PFSK-1 (cell line): ENCODE data around the gene ERBB4.

Experiments
- FOXP2 ChIP-seq: optimal IDR thresholded peaks from 2 replicates; pipeline ENCODE3; 2011; ENCODE audit warnings: borderline replicate concordance, control low read depth, inconsistent platforms; ENCODE audit not compliant: insufficient read depth; ENCODE audit errors: extremely low read length, extremely low read depth
- POLR2AphosphoS5 ChIP-seq: IDR thresholded peaks from 2 replicates; pipeline ENCODE4 v1.6.1; 2012; ENCODE audit warnings: low read depth, mild to moderate bottlenecking, control low read depth, low read length, moderate library complexity
- SIN3A ChIP-seq: IDR thresholded peaks from 2 replicates; pipeline ENCODE4 v1.6.1; 2012; ENCODE audit warnings: mild to moderate bottlenecking, low read length, moderate library complexity, borderline replicate concordance; ENCODE audit not compliant: insufficient read depth
- TAF1 ChIP-seq: IDR thresholded peaks from 2 replicates; pipeline ENCODE4 v1.6.1; 2012; ENCODE audit warnings: low read length, control low read depth, borderline replicate concordance; ENCODE audit not compliant: insufficient read depth
- TF ChIP-seq, protein P1 (sequence below), 2 experiments: IDR thresholded peaks; 2 replicates each; pipeline versions ENCODE4 v1.6.1 to v1.8.0; 2011 to 2012; ENCODE audit warnings: low read depth in 2 of 2, low read length in 2 of 2, control low read depth in 1 of 2, inconsistent platforms in 1 of 2, mild to moderate bottlenecking in 1 of 2, moderate library complexity in 1 of 2; ENCODE audit not compliant: insufficient read depth in 1 of 2

ERBB4 gene

DNA sequence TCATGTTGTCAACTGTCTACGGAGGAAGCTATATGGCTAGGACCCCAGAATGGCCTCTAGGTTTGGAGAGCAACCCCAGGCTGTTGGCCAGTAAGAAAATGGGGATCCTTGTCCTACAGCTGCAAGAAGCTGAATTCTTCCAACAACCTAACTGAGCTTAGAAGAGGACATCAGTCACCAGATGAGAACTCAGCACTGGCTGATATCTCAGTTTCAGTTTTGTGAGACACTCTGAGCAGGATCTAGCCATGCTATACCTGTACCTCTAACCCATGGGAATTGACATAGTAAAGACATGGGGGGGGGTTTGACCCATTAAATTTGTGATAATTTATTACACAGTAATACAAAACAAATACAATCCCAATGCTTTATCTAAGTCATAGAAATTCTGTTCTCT lies 312.5 kb downstream of the ERBB4 start:
- TF ChIP-seq POLR2AphosphoS5 (no peak), FOXP2 (no peak), TAF1 (no peak), SIN3A (no peak)
- TF ChIP-seq, protein P1, sequence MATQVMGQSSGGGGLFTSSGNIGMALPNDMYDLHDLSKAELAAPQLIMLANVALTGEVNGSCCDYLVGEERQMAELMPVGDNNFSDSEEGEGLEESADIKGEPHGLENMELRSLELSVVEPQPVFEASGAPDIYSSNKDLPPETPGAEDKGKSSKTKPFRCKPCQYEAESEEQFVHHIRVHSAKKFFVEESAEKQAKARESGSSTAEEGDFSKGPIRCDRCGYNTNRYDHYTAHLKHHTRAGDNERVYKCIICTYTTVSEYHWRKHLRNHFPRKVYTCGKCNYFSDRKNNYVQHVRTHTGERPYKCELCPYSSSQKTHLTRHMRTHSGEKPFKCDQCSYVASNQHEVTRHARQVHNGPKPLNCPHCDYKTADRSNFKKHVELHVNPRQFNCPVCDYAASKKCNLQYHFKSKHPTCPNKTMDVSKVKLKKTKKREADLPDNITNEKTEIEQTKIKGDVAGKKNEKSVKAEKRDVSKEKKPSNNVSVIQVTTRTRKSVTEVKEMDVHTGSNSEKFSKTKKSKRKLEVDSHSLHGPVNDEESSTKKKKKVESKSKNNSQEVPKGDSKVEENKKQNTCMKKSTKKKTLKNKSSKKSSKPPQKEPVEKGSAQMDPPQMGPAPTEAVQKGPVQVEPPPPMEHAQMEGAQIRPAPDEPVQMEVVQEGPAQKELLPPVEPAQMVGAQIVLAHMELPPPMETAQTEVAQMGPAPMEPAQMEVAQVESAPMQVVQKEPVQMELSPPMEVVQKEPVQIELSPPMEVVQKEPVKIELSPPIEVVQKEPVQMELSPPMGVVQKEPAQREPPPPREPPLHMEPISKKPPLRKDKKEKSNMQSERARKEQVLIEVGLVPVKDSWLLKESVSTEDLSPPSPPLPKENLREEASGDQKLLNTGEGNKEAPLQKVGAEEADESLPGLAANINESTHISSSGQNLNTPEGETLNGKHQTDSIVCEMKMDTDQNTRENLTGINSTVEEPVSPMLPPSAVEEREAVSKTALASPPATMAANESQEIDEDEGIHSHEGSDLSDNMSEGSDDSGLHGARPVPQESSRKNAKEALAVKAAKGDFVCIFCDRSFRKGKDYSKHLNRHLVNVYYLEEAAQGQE (IDR thresholded peaks at IDR 0.05; ENCODE audit: insufficient read depth in 1 of 2, low read depth in 2 of 2, low read length in 2 of 2) = no peak

DNA sequence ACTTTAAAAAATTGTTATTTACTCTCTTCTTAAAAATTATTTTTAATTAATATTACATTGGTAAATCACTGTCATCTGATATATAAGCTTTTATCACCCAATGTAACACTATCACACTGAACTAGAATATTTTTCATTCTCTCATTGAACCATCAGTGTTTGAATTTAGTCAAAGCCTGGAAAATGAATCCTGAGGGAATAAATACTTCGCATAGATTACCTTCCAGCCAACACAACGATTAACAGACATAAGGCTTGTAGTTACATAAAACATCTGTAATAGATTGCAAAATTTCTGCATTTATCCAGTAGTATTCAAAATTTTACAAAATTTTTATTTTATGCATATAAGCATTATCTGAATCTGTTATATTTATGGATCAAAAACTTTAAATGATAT lies 314.9 kb downstream of the ERBB4 start:
- TF ChIP-seq SIN3A = no peak
- no peak for TF ChIP-seq FOXP2
- TF ChIP-seq, protein P1 (IDR thresholded peaks at IDR 0.05; ENCODE audit: insufficient read depth in 1 of 2, low read depth in 2 of 2, low read length in 2 of 2) = no peak
- no peak for TF ChIP-seq TAF1
- TF ChIP-seq POLR2AphosphoS5 = no peak

DNA sequence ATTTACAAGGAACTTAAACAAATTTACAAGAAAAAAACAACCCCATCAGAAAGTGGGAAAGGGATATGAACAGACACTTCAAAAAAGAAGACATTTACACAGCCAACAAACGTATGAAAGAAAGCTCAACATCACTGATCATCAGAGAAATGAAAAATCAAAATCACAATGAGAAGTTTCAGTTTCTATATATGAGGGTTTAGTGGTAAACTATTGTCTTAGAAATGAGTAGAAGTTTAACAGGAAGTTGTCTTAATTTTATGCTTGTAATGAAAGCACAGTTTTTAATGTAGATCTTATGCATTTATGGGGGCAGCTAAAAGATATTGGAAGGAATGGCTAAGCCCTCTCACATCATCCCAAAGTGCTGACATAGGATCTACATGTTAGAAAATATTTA lies 325.4 kb downstream of the ERBB4 start:
- TF ChIP-seq POLR2AphosphoS5 (no peak), SIN3A (no peak), TAF1 (no peak)
- TF ChIP-seq, protein P1 (IDR thresholded peaks at IDR 0.05; ENCODE audit: insufficient read depth in 1 of 2, low read depth in 2 of 2, low read length in 2 of 2) = no peak

DNA sequence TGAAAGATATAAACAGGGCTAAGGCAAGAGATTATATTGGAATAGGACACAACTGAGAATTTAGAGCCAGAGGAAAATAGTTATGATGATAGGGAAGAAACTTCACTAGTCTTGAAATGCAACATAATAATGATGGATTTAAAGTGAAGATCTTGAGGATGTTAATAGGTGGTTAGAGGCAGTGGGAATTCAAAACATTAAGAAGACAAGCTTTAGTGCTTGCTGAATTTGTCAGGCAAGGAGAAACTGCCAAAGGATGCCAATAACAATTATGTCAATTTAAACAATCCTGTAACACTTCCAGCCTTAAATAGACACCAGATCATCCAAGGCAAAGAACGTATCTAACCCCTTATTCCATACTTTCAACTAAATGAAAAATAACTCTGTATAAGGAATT lies 330.1 kb downstream of the ERBB4 start:
- TF ChIP-seq TAF1 = no peak
- TF ChIP-seq, protein P1 (IDR thresholded peaks at IDR 0.05; ENCODE audit: insufficient read depth in 1 of 2, low read depth in 2 of 2, low read length in 2 of 2) = no peak
- no peak for TF ChIP-seq POLR2AphosphoS5
- no peak for TF ChIP-seq FOXP2
- TF ChIP-seq SIN3A = no peak

DNA sequence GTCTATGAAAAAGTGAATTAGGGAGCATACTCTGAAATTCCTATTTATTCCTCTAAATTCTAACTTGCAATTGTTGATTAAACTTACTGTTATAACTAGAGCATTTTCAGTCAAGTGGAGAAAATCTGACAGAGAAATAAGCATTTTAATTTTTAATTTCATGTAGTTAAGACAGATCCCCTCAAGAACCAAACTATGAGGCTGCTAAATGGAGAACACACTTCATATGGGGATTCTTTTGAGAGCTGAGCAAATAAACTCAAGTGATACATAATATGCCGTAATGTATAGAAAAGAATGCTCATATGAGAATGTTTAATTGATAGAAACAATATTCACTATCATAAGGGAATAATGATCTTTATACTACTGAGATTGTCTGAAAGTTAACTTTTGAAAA lies 340.8 kb downstream of the ERBB4 start:
- no peak for TF ChIP-seq SIN3A

DNA sequence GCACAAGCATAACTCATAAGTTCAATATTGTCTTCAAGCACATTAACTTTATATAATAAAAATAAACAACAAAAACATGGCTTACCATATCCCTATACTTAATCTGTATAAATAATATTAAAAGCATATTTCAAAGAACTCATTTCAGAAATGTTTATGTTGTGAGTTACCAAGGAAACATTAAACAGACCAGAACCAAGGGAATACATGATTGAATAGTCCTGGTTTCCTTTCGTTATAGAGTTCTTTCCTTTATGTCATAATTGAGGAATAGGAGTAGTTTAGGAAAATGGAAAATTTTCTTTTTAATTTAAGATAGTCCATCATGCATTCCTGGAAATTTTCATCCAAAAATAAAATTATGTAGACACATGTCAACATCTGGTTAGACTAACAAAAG lies 343.0 kb downstream of the ERBB4 start:
- TF ChIP-seq FOXP2 = no peak
- TF ChIP-seq POLR2AphosphoS5 = no peak
- no peak for TF ChIP-seq TAF1
- TF ChIP-seq, protein P1 (IDR thresholded peaks at IDR 0.05; ENCODE audit: insufficient read depth in 1 of 2, low read depth in 2 of 2, low read length in 2 of 2) = no peak
- no peak for TF ChIP-seq SIN3A
